NCI-H510A treated with DMSO at 0.1 percent for 48 hours (cell line): ENCODE results near the gene PPP1R9B.

ENCODE experiments used
- DNase-seq: peaks from one replicate; lab custom pipeline; 2025; lab: John Stamatoyannopoulos, UW

The PPP1R9B gene

DNA sequence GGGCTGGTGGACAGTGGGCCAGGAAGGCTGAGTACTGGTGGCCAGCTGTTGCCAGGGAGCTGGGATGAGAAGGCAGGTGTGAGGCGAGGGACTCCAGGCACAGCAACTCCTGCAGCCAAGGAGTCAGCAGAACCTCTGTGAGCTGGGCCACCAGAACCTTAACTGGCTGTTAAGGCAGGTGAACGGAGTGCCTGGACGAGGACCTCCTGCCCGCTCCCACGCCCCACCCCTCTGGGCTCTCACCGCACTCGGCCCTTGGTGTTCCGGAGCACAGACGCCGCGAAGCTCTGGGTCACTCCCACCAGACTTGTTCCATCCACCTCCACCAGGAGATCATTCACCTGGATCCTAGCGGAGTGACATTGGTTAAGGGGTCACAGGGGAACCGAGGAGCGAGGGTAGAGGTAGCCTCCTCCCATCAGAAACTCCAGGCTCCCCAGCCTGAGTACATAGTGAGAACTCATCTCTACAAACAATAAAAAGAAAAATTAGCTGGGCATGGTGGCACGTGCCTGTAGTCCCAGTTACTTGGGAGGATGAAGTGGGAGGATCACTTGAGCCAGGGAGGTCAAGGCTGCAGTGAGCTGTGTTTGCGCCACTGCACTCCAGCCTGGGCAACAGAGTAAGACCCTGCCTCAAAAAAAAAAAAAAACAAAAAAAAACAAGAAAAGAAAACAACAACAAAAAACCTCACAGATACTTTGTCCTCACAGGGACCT is 9.3 kb downstream of the PPP1R9B start:
- no peak for DNase-seq

DNA sequence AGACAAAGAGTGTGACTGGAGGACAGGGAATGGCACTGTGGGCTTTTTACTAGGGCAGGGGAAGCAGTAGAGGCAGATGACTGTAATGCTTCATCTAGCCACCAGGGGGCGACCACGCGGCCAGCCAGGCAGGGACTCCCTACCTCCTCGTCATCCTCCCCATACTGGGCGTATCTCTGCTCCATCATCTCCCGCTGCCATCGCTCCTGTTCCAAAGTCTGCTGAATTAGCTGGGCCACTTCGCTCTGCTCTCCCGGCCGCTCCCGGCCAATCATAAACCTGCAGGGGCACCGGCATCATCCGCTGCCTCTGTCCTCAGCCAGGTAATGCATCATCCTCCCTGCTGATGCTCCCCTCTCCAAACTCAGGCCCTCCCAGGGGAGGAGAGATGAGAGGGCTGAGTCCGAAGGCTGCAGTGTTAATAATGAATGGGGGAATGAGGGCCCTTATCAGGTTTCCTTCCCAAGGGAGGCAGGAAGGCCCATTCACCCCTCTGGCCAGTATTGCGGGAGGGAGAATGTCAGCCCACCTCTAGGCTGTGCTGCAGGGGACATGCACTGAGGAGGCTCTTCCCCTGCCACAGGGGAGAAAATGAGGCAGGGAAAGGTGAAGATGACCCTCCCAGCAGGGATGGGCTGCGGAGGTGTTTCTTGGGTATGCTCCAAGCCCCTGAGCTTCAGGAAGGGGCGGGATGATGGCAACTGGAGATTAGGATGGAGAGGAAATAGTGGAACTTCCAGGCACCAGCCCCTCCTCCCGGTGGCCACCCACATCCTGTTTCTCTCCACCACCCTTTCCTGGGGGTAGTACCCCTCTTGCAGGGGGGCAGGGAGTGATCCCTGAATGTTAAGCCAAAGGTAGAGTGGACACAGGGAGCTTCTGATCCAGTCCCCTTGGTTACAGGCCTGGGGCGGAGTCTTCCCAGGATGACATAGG is 10.3 kb downstream of the PPP1R9B start:
- peak; percentile 45 for DNase-seq

DNA sequence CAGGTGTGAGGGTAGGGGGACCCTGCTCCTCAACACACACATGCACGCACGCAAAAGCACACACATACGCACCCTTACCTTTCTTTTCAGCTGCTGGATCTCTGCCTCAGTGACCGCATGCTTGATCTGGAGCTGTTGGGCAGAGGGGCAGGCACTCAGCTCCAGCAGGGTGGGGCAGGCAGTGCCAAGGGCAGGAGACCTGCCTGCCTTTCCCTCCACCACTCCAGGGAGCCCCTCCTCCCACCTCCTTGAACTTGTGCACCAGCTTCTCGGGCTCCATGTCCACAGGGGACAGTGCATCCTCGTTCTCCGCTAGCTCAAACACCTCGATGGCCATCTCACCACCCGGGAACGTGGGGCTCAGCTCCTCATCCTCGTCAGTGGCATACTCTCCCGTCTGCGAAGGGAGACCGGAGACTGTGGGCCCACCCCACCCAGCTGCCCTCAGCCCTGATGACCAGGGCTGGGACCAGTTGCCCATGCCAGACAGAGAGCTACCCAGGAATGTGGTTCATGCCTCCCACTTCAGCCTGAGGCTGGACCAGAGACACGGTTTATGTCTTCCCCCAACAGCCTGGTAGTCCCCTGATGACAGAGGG is 11.2 kb downstream of the PPP1R9B start:
- DNase-seq, result no peak

DNA sequence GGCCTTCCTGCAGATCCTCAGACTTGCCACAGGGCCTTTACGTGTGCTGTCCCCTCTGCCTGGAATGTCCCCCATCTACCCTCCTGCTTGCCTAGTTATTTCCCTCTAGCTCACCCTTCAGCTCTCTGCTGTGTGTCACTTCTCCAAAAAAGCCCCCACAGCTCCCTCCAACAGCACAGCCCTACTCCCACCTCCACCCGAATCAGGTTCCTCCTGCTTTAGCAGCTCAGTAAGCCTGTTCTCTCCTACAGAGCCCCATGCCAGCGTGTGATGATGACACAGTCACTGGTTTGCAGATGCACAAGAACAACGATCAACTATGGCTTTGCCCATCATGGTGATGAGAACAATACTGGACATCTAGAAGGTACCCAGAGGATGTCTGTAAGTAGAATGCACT is 13.4 kb downstream of the PPP1R9B start:
- DNase-seq, result no peak

DNA sequence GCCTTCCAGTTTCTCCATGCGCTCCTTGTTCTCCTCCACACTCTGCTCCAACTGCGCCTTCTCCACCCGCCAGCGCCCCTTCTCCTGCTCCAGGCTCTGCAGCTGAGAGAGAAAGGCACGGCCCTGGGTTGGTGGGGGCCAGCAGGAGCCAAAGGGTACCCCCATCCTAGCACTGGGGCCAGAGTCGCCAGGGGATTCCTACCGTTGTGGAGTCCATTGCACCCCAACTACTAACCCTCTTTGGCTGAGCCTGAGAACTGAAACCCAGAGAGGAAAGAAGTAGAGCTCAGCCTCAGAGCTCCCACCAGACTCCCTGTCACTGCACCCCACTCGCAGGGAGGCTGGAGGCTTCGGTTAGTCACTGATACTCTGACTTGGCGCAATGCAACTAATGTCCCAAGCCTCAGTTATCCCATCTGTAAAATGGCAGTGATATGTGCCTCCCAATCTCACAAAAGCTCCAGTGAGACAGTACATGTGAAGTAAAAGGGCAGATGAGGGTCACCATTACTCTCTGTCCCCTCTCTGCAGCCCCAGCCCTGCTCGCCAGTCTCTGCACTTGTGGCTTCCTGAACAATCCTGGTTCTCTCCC is 14.3 kb downstream of the PPP1R9B start:
- no peak for DNase-seq

DNA sequence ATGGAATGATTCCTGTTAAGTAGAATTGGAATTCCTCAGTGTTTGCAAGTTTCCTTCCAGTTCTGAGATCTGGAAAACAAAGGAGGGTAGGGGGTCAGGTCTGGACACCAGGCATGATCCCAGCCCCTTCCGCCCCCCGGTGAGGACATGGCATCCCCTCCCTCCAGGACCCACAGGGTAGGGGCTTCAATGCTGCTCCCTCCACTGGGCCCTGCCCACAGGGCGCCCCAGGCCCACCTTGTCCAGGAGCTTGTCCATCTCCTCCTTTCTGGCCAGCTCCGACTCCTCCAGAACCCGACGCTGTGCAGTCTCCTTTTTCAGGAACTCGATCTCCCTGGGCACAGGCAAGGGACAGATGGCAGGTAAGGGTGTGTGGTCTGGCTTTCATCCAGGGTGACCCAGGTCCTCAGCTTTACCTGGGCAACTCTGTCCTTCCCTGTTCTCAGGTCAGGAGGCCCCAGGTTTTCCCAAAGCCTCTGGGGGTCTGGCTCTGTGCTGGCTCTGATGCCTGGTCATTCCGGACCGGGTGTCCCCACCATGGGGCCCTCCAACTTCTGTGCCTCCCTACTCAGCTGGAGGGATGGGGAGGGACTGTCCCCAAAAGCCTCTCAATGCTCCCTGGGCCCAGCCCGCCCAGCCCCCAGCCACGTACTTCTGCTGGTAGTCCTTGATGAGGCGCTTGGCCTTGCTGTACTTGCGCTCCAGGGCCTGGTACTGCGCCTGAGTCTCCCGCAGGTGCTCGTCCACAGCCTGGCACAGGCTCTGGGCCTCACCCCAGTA is 15.0 kb downstream of the PPP1R9B start:
- DNase-seq, result no peak

DNA sequence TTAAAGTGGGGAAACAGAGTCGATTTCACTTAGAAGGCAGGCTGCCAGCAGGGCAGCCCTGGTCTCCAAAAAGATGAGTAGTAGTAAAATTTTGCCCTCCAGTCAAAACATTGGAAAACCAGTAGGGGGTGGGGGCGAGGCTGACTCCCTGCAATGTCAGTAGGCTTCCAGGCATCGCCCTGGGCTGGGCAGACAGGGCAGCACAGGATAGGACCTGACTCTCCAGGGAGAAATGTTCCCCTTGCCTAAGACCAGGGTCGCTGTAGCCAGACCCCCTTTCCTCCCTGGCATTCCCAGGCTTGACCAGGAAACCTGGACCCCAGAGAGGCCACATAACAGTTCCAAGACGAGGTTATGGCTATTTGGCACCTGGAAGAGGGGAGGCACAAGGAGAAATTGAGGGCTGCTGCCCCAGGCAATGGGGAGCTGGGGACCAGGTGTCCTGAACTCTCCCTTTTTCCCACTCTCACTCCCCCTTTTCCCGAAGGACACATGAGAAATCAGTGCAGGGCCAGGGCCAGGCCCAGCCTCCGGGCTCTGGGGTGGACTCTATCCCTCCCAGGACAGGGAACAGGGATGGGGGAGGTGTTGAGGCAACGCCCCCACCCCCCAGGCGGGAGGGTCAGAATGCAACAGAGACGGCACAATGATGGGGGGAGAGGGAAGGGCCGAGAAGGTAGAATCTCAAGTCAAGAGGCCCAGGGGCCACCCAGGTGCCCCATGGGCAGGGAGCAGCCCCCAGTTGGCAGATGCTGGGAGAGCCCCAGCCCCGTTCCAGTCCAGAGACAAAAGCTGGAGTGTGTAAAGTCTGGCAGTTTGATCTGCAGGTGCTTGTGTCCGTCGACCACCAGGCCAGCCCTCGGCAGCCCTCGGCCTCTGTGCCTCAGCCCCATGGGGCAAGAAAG is 16.0 kb downstream of the PPP1R9B start:
- no peak for DNase-seq

DNA sequence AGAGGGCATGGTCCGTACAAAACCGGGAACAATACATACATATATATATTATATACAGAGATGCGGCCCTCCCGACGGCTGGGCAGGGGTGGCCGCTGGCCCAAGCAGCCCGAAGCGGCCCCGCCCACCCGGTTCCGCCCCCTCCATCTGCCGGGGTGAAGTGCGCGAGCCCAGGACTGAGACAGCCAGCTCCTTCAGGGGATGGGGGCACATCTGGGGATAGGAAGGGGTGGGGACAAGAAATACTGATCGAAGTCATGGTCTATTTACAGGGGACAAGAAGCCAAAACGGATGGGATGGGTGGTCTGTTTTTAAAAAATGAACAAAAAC is 16.7 kb downstream of the PPP1R9B start:
- DNase-seq, result no peak

DNA sequence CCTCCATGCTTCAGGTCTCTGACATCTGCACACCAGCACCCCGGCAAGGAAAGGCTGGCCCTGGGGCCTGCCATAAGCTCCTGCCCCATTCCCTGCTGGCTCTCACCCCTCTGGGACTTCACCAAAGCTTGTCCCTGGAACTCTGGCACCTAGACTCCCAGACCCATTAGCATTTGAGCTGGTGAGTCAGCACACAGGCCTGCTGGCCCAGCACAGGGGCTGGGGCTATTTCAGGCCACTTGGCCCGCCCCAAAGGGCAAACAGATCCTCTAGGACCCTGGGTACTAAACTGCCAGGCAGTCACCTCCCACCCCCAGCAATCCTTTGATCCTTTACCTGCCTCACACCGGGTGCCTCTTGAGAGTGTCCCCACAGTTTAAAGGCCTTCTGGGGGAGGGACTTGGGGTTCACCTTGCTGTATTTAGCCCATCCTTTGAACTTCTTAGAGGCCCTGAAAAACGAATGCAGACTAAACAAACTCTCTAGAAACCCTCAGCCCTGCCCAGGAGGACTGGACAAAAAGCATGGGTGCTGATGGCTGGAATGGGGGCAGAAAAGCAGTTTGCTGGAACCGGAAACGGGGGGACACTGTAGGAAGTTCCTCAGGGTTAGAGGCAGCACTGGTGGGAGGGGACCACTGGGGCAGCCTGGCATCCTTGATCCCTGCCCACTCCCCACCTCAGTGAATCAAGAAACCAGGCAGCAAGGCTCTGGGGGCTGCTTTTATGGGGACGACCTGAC is 17.3 kb downstream of the PPP1R9B start:
- no peak for DNase-seq

DNA sequence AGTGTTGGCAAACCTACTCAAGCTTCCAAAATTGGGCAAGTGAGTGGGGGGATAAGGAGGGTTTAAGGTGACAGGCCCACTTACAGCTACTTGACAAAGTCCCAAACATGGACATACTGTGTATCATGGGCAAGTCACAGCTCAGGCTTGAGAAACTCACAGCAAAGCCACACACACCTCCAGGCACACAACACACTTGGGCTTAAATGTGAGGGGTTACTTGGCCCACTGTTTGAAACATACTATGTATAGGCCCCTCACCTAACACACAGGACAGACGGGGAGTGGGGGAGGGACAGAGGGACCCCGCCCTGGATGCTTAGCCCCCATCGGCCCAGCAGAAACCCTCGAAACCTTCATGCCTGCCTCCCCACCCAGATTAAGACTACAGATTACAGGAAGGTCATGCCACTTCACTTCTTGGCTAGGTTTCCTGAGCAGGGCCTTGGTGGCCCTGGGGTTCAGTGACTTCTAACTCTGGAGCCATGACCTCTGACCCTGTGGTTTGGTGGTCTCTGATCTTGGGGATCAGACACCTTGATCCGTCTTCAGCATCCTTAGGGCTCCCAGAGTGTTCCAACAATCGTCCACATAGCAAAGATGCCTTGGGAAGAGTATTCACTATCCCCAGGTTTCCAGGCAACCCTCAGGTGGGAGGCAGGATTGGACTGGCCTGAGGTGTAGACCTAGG is 18.2 kb downstream of the PPP1R9B start:
- no peak for DNase-seq

DNA sequence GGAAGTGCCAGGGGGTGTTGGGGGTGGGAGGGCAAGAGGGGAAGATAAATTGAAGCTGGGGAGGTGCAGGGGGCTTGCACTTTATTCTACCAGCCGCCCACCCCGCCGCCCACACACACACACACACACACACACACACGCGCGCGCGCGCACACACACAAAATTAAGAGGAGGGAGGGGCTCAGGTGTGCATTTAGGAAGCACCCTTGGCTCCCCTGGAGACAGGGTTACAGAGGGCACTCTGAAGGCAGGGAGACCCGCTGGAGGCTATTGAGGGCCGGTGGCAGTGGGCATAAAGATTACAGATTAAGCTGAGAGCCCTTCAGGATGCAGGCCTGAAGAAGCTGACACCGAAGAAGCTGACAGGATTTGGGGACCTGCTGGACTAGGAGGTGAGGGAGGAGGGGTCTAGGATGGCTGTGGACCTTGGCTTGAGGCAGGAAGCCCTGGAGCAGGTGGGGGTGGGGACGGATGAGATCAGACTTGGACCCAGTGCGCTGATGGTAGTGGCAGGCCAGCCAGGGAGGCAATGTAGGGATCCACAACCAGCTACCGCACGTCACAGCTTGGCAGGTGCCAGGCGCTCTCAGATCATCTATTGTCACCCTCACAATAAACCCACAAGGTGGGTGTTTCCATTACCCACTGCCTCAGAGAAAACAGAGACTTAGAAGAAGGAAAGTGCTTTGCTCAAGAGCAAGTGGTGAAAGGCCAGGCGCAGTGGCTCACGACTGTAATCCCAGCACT is 19.7 kb downstream of the PPP1R9B start:
- peak; percentile 29 for DNase-seq

DNA sequence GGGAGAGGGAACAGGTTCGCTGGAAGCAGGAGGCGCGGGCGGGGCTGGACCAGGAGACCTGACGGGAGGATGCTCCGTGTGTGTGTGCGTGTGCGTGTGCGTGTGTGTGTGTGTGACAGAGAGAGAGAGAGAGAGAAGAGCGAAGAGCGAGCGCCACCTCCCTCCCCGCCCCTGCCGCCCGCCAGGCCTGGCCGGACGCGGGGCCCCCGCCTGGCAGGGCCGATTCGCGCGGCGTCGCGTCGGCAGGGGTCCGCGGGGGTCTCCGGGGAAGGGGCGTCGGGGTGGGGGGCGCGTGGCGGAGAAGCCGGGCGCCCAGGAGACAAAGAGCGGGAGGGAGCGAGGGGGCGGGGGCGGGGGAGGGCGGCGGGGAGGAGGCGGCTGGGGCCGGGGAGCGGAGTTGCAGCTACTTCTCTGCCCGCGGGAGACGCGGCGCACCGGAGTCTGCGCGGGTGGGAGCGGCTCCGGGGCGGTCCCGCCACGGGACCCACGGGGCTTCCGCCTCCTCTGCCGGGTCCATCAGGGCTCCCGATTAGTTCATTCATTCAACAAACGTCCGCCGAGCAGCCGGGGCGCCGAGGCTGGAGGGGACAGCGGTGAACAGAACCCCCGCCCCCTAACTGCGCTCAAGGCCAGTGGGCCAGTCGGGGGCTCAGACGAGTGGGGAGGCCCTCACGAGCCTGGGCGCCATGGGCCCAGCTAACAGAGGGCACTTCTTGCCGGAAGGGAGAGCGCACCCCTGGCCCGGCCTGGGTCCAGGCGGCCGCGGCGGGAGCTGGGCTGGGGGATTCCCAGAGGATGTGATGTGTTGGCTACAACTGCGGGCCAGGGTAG is 20.5 kb downstream of the PPP1R9B start, which contains the start of gene SAMD14:
Gene SAMD14, minus strand, starts transcription at position 433 of the 831 bp plus-strand sequence. CDS start 5,201 bp downstream, outside the sequence.
- DNase-seq, result peak; percentile 22

DNA sequence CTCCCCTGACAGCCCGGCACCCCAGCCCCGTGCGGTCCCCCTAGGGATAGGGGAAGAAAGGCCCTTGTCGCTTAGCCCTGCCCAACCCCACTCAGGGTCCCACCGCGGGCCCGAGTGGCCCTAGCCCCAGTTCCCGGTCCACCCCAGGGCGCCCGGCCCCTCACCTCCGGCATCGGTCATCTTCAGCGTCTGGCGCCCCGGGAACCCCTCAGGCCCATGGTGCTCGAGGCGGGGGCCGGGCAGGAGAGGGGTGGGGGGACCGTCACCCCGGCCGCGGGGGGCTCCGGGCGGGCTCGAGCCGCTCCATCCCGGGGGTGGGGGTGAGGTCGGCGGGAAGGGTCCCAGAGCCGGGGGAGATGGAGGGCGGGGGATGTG is 21.1 kb downstream of the PPP1R9B start:
- no peak for DNase-seq

DNA sequence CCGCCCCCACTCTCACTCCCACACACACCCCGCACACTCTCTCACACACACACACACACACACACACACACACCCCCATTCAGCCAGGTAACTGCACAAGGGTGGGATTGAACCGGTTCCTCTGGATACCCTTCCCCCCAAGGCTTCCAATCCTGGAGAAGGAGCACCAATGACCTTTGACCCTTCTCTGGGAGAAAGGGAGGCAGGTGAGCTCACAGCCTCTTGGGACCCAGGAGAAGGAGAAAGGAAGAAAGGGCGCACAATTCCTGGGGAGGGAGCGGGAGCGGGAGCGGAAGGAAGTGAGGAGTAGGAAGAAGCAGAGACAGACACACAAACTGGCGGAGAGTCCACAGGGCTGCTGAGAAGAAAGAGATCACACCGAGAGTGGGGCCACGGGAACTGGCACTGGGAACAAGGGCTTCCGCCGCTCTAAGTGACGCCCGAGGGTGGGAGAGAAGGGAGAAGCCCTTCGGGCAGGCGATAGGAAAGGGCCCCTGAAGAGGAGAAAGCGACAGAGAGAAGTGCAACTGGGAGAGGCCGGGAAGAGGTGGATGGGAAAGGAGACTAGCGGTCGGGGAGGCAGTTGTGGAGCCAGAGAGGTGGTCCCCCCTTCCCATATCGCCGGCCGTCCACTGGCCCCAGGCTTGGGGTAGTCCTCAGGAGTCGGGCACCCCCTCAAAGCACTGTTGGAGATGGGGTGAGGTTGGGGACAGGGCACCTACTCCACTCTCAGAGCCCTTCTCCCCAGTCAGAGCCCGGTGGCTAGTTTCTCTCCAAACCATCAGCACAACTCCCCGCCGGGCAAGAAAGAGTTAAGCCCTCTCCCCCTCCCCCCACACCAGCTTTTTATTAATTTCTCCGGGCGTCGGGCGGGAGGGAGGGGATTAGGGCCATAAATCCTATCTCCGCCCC is 21.8 kb downstream of the PPP1R9B start:
- DNase-seq, result no peak

DNA sequence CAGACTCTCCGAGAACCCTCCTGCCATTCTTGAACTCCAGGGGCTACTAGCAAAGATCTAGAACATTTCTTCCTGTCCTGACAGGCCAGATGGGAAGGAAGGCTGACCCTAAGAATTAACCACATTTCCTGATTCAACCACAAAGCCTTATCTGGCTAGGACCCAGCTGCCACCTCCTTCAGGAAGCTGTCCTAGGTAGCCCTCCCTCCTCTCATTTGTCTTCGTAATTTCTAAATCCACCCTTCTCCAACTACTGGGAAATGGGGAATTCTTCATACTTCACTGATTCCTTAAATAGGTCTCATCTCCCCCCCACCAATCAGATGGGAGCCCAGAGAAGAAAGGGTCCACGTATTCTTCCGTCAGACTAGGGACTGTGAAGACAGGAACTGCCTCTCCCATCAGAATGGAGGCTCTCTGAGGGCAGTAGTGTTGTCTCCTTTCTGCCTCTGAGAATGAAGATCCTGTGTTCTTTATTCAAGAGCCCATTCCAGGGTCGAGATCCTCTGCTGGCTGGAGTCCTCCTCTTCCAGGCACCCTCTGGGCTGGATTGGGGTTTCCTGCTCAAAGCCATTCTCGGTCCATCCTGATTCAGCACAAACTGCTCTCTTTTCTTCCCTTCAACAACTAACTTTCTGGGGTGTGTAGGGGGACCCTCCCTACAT is 22.6 kb downstream of the PPP1R9B start:
- DNase-seq, result no peak

DNA sequence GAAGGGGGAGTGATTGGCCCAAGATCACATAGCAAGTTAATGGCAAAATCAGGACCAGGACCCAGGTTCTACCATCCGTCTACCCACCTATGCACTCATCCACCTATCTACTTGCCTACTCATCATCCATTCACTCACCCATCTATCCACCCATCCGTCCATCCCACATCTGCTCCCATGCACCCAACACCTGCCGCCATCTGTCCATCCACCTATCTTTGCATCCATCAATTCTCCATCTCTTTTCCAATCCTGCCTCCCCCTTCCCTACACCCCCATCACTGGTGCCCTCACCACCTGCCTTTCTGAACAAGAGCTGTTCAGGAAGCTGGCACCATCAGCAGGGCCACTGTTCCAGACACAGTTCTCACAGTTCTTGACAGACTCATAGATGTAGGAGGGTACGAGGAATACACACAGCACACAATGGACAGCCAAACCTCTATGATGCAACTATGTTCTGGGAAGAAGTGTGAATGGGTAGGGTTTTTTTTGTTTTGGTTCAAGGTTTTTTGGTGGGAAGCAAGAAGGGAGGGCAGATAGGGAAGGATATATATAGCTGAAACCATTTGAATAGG is 25.0 kb downstream of the PPP1R9B start:
- DNase-seq, result no peak
